Epithelial cell of esophagus (primary cell): ENCODE results near the gene SYT5.

Source experiments
- DNase-seq: peaks from one replicate; pipeline ENCODE4 v3.0.0; 2010; ENCODE audit warnings: low read depth
- H3K4me3 ChIP-seq: 2 replicates; pipeline ENCODE4 v1.5.1; 2011; ENCODE audit warnings: mild to moderate bottlenecking, low read length, control low read depth
- CTCF ChIP-seq: IDR thresholded peaks from 2 replicates; pipeline ENCODE4 v1.5.1; 2011; ENCODE audit warnings: low read depth, mild to moderate bottlenecking, low read length, control low read depth, inconsistent platforms; ENCODE audit not compliant: insufficient read depth; ENCODE audit errors: missing control alignments

SYT5 gene

GRCh38 chr19:55165952-55166529, 14.0 kb downstream of the SYT5 start:
- DNase-seq = peak; percentile 90
- peak overlapping the region; percentile 66 for H3K4me3 ChIP-seq

GRCh38 chr19:55161571-55162322, 18.3 kb downstream of the SYT5 start:
- TF ChIP-seq CTCF = no peak
- DNase-seq = no peak
- H3K4me3 ChIP-seq = no peak overlapping the region

More at GRCh38 chr19:55165952-55166529, 14.0 kb downstream of the SYT5 start:
- peak; percentile 63 for TF ChIP-seq CTCF

- DNase-seq = no peak
- no peak for TF ChIP-seq CTCF
- H3K4me3 ChIP-seq = no peak overlapping the region
These were observed 19.1 kb downstream of the SYT5 start for GRCh38 chr19:55160986-55161365.

GRCh38 chr19:55160128-55160985, 19.7 kb downstream of the SYT5 start:
- H3K4me3 ChIP-seq = no peak overlapping the region
- DNase-seq = peak; percentile 88
- TF ChIP-seq CTCF = peak; percentile 91

- no peak for TF ChIP-seq CTCF
- peak; percentile 44 for DNase-seq
- H3K4me3 ChIP-seq = no peak overlapping the region
These were observed 21.0 kb downstream of the SYT5 start for GRCh38 chr19:55158848-55159749.

GRCh38 chr19:55158423-55158822, 21.7 kb downstream of the SYT5 start:
- DNase-seq = no peak
- TF ChIP-seq CTCF = no peak
- H3K4me3 ChIP-seq = no peak overlapping the region
